ENCODE data around the gene DNM1. TPM values are rescaled to one million over a fixed set of nuclear protein-coding genes. Genes with fewer than 3 reads are reported as not detected.

The DNM1 gene
- total RNA-seq, 1 donor from 2014 or later, result 33.4 TPM

DNA sequence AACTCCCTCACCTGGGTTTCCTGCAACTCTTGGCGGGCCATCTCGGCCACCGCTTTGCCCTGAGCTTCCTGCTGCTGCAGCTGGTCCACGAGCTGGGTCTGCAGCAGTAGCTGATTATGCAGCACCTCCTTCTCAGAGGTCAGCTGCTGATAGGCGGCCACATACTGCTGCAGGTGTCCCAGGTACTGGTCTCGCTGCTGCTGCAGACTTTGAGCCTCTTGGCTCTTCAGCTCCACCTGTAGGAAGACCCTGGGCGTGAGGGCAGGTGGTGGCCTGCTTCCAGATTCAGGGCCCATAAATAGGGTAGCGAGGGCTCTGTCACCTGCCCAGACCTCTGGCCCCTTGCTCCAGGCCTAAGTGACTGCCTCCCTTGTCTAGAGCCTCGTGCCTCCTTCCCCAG lies 56.0 kb downstream of the DNM1 start:
- no peaks in the 10 kb centered on the region for H3K27me3 ChIP-seq
- no peaks in the 10 kb centered on the region for H3K9me3 ChIP-seq
- intact Hi-C loops (cut with DNase I), result no loop called here
- TF ChIP-seq, protein P1, sequence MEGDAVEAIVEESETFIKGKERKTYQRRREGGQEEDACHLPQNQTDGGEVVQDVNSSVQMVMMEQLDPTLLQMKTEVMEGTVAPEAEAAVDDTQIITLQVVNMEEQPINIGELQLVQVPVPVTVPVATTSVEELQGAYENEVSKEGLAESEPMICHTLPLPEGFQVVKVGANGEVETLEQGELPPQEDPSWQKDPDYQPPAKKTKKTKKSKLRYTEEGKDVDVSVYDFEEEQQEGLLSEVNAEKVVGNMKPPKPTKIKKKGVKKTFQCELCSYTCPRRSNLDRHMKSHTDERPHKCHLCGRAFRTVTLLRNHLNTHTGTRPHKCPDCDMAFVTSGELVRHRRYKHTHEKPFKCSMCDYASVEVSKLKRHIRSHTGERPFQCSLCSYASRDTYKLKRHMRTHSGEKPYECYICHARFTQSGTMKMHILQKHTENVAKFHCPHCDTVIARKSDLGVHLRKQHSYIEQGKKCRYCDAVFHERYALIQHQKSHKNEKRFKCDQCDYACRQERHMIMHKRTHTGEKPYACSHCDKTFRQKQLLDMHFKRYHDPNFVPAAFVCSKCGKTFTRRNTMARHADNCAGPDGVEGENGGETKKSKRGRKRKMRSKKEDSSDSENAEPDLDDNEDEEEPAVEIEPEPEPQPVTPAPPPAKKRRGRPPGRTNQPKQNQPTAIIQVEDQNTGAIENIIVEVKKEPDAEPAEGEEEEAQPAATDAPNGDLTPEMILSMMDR (IDR thresholded peaks at IDR 0.05), result no peak
- TF ChIP-seq POLR2AphosphoS5 (IDR thresholded peaks at IDR 0.05; ENCODE audit: insufficient read depth in 1 of 2, low read depth in 1 of 2) (no peak), POLR2A (IDR thresholded peaks at IDR 0.05) (no peak)
- H3K27ac ChIP-seq, result no peak overlapping the region
- H3K36me3 ChIP-seq, result peaks cover 0 to 71% of the 10 kb centered on the region in 2 donors
- H3K4me3 ChIP-seq, result no peak overlapping the region
- H3K4me1 ChIP-seq, result no peaks in the 10 kb centered on the region
- no peak for DNase-seq (ENCODE audit: extremely low spot score in 2 of 2)

DNA sequence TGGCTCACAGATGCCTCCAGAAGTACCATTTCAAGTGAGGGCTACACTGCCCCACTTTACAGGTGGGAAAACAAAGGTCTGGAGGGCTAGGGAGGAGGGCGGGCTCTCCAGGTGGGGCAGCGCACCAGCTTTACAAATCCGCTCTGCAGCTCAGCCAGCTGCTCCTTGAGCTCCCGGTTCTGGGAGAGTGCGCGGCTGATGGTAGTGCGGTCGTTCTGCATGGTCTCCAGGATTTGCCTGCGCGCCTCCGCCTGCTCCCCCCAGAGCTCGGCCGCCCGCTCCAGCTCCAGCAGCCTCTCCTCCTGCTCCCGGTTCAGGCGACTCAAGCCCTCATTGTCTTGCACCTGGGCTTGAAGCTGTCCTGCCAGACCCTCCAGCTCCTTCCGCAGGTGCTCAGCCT lies 57.2 kb downstream of the DNM1 start:
- Histone ChIP-seq H3K4me1 (no peaks in the 10 kb centered on the region), H3K4me3 (no peak overlapping the region), H3K36me3 (peaks cover 0 to 80% of the 10 kb centered on the region in 2 donors), H3K27me3 (no peaks in the 10 kb centered on the region), H3K27ac (no peak overlapping the region), H3K9me3 (no peaks in the 10 kb centered on the region)
- intact Hi-C loops (cut with DNase I), result no loop called here
- DNase-seq (ENCODE audit: extremely low spot score in 2 of 2), result no peak
- no peak for TF ChIP-seq POLR2A (IDR thresholded peaks at IDR 0.05)
- TF ChIP-seq, protein P1 (IDR thresholded peaks at IDR 0.05), result no peak
- no peak for TF ChIP-seq POLR2AphosphoS5 (IDR thresholded peaks at IDR 0.05; ENCODE audit: insufficient read depth in 1 of 2, low read depth in 1 of 2)

DNA sequence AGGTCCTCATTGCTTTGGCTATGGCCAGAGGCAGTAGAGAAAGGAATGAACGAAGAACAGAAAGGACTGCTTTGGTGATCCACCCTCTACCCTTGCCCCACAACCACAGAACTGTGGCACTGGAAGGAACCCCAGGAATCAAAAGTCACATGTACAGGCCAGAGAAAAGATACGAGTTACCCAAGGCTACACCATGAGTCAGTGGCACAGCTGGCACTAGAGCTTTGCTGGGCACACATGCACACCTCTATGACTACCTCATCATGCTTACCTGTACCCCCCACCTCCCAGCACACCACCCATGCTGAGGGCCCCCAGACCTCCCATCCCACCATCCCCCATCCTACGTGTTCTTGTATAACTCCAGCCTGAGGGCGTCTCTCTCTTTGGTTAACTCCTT lies 59.5 kb downstream of the DNM1 start:
- no peaks in the 10 kb centered on the region for H3K9me3 ChIP-seq
- peaks cover 0 to 79% of the 10 kb centered on the region in 2 donors for H3K36me3 ChIP-seq
- no peak for DNase-seq (ENCODE audit: extremely low spot score in 2 of 2)
- intact Hi-C loops (cut with DNase I), result no loop called here
- no peak overlapping the region for H3K27ac ChIP-seq
- H3K4me3 ChIP-seq, result no peak overlapping the region
- TF ChIP-seq, protein P1 (IDR thresholded peaks at IDR 0.05), result no peak
- no peak for TF ChIP-seq POLR2A (IDR thresholded peaks at IDR 0.05)
- TF ChIP-seq POLR2AphosphoS5 (IDR thresholded peaks at IDR 0.05; ENCODE audit: insufficient read depth in 1 of 2, low read depth in 1 of 2), result no peak
- no peaks in the 10 kb centered on the region for H3K27me3 ChIP-seq
- H3K4me1 ChIP-seq, result no peaks in the 10 kb centered on the region

DNA sequence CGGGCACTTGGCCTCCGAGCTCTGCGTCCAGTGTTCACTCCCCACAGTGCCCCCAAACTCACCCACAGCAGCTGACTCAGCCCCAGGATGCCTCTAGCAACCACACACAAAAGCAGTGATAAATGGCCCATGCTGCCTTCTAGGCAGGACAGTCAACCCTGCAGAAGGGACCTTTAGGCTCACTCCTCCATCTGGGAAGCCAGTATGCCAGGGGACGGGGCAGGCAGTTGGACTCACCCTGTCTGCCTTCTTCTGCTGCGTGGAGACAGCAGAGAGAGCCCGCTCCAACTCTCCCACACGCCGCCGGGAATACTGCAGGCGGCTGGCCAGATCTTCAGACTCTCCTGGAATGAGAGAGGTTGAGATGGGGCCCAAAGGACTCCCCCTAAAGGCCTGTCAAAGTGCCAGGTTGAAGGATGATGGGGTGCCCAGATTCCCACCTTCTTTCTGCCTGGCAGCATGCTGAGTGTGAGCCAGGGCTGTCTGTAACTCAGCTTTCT lies 62.2 kb downstream of the DNM1 start:
- intact Hi-C loops (cut with DNase I), result no loop called here
- DNase-seq (ENCODE audit: extremely low spot score in 2 of 2), result no peak
- no peak overlapping the region for H3K4me3 ChIP-seq
- H3K4me1 ChIP-seq, result peaks cover 6% of the 10 kb centered on the region
- H3K27me3 ChIP-seq, result no peaks in the 10 kb centered on the region
- H3K9me3 ChIP-seq, result no peaks in the 10 kb centered on the region
- H3K36me3 ChIP-seq, result peaks cover 0 to 54% of the 10 kb centered on the region in 2 donors
- H3K27ac ChIP-seq, result no peak overlapping the region
- TF ChIP-seq POLR2AphosphoS5 (IDR thresholded peaks at IDR 0.05; ENCODE audit: insufficient read depth in 1 of 2, low read depth in 1 of 2), result no peak

DNA sequence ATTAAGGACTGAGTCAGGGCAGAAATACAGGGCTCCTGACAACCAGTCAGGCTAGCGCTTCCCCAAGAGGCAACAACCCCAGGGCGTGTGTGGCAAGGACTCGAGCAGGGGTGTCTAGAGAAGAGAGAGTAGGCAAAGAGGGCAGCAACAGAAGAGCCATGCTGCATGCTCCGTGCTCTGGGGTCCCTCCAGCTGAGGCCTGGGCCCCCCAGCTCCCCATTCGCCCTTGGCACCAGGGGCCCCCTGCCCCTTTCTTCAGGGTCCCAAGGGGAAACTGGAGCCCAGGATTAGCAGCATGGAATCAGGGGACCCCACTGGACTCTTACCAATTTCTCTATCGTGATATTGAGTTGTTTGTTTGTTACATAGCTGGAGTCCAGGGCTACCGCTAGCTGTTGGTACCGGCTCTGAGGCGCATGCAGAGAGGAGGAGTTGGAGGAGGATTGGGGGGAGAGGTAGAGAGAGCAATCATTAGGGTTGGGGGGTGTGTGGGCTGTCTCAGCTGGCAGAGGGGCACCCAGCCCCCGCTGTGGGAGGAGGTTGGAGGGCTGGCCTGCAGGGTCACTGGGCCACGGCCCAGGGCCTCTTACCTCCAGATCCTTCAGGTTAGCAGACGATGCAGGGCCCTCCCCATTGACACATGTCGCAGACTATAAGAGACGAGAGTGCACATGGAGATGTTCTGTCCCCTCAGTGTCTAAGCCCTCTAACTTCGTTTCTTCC lies 63.9 kb downstream of the DNM1 start:
- intact Hi-C loops (cut with DNase I), result no loop called here
- no peak overlapping the region for H3K4me3 ChIP-seq
- peaks cover 0 to 48% of the 10 kb centered on the region in 2 donors for H3K36me3 ChIP-seq
- H3K27ac ChIP-seq, result no peak overlapping the region
- peaks cover 13% of the 10 kb centered on the region for H3K4me1 ChIP-seq
- no peak for DNase-seq (ENCODE audit: extremely low spot score in 2 of 2)
- no peaks in the 10 kb centered on the region for H3K27me3 ChIP-seq
- TF ChIP-seq POLR2A (IDR thresholded peaks at IDR 0.05), result no peak
- TF ChIP-seq, protein P1 (IDR thresholded peaks at IDR 0.05), result no peak
- no peak for TF ChIP-seq POLR2AphosphoS5 (IDR thresholded peaks at IDR 0.05; ENCODE audit: insufficient read depth in 1 of 2, low read depth in 1 of 2)
- H3K9me3 ChIP-seq, result no peaks in the 10 kb centered on the region
